ENCODE results near the gene JAM3.

DNA sequence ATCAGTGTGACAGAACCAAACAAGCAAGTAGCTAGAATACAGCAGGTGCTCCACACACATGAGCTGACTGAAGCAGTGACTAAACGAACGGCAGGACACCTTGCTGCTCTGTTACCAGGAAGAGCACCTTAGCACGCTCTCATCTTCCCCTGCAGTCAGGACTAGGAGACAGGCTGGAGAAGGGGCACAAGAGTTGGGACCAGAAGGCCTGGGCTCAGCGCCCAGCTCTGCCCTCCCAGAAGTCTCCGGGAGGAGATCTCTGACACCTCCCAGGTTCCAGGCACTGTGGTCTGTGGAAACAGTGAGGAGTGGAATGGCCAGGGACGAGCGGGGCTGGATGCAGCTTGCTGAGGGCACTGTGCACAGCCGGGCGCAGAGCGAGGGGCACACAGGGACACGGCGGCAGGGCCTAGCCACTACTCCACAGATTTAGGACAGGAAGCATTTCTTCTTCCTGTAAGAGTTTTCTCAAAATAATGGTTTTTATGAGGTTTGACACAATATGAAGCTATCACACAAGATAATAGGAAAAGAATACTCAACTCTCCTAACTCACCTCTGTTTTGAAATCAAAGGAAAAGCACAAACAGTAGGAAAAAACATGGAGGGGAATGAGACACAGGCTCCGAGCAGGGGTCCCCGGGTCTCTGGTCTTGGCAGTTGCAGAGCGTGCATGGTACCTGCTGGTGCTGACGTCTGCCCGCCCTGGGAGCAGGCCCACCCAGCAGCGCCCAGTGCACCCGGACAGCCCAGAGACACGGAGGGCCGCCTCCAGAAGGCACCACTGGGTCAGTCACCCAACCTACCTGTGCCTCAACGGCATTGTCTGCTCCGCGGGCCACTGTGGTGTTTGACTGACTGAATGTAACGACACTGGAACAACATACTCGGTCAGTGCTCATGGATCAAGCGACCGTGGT lies 87.3 kb downstream of the JAM3 start:
- TF ChIP-seq, protein P1, sequence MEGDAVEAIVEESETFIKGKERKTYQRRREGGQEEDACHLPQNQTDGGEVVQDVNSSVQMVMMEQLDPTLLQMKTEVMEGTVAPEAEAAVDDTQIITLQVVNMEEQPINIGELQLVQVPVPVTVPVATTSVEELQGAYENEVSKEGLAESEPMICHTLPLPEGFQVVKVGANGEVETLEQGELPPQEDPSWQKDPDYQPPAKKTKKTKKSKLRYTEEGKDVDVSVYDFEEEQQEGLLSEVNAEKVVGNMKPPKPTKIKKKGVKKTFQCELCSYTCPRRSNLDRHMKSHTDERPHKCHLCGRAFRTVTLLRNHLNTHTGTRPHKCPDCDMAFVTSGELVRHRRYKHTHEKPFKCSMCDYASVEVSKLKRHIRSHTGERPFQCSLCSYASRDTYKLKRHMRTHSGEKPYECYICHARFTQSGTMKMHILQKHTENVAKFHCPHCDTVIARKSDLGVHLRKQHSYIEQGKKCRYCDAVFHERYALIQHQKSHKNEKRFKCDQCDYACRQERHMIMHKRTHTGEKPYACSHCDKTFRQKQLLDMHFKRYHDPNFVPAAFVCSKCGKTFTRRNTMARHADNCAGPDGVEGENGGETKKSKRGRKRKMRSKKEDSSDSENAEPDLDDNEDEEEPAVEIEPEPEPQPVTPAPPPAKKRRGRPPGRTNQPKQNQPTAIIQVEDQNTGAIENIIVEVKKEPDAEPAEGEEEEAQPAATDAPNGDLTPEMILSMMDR (IDR thresholded peaks at IDR 0.05), result no peak
- TF ChIP-seq EZH2 (IDR thresholded peaks at IDR 0.05), result no peak
